ENCODE results near the gene SMYD3. TPM values are rescaled to one million over a fixed set of nuclear protein-coding genes. Genes with fewer than 3 reads are reported as not detected.

Gene SMYD3
- total and polyA plus RNA-seq, 2 of the 13 experiments (the other 11 are each of a cell fraction or from before 2014, with no cell fraction given), result 27.7 to 35.8 TPM

DNA sequence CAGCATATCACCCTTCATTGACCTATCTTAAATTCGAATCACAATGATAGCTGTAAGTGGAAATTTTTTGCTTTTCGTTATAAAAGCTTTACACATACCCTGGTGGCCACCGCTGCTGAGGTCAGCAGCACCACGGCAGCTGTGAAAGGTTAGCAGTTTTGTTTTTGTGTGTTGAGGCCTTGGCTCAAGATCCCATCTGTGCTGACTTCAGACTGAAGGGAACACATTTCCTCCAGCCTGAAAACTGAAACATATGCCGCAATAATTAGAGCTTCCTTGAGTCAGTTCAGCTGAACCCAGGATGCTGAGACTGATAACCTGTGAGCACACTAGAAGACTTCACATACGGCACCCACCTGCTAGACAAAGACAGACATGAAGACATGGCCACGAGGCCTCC, 103.0 kb downstream of the SMYD3 start:
- TF ChIP-seq ELF1 (CRISPR knock-in tag; IDR thresholded peaks at IDR 0.05) (no peak), MTF1 (CRISPR knock-in tag; IDR thresholded peaks at IDR 0.05) (no peak), ATRX (CRISPR knock-in tag; IDR thresholded peaks at IDR 0.05; ENCODE audit: borderline replicate concordance) (no peak), RFXAP (CRISPR knock-in tag; IDR thresholded peaks at IDR 0.05; ENCODE audit: borderline replicate concordance) (no peak), MIER3 (CRISPR knock-in tag; IDR thresholded peaks at IDR 0.05; ENCODE audit: borderline replicate concordance) (no peak)
- TF ChIP-seq, protein P1, sequence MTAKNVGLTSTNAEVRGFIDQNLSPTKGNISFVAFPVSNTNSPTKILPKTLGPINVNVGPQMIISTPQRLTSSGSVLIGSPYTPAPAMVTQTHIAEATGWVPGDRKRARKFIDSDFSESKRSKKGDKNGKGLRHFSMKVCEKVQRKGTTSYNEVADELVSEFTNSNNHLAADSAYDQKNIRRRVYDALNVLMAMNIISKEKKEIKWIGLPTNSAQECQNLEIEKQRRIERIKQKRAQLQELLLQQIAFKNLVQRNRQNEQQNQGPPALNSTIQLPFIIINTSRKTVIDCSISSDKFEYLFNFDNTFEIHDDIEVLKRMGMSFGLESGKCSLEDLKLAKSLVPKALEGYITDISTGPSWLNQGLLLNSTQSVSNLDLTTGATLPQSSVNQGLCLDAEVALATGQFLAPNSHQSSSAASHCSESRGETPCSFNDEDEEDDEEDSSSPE (CRISPR knock-in tag; IDR thresholded peaks at IDR 0.05), result no peak
- Histone ChIP-seq H3K79me2 (ENCODE audit: insufficient read depth, low read length) (no peaks in the 10 kb centered on the region), H3K36me3 (replicated peaks in 1 of 2; ENCODE audit: control insufficient read depth in 1 of 2, insufficient read depth in 2 of 2, low read length in 2 of 2) (no peaks in the 10 kb centered on the region), H4K20me1 (ENCODE audit: insufficient read depth, low read length) (no peaks in the 10 kb centered on the region), H3K27ac (ENCODE audit: extremely low read length, insufficient read depth, low read length) (no peak overlapping the region), H2AFZ (ENCODE audit: low read length) (no peak overlapping the region), H3K27me3 (ENCODE audit: control insufficient read depth in 1 of 2, insufficient read depth in 2 of 2, low read length in 2 of 2) (no peaks in the 10 kb centered on the region), H3K4me1 (ENCODE audit: insufficient read depth, low read length) (no peaks in the 10 kb centered on the region), H3K9me3 (ENCODE audit: low read length) (no peaks in the 10 kb centered on the region), H3K4me2 (ENCODE audit: low read depth, low read length) (no peak overlapping the region), H3K9ac (ENCODE audit: insufficient read depth, low read depth, low read length) (no peak overlapping the region), H3K4me3 (replicated peaks in 1 of 3; ENCODE audit: insufficient read depth in 1 of 3, low read depth in 2 of 3, low read length in 3 of 3) (no peak overlapping the region)
- no peak for ATAC-seq
- no peak for FAIRE-seq
- ChIA-PET CTCF (ENCODE audit: low intra/inter-chr PET ratio, low total read pairs) (no interaction called here), POLR2A (no interaction called here)
- intact Hi-C loops (cut with micrococcal nuclease; ENCODE audit: unreplicated experiment) (no loop called here), in situ Hi-C loops (cut with HindIII; ENCODE audit: extremely low pct_ligation_motif_present, low pct_unique_long_range_greater_than_20kb) (no loop called here)
- BruUV-seq (replicated peaks), result no TSS peak
- DNase-seq (ENCODE audit: low spot score), result no peak
- WGBS (ENCODE audit: low lambda C conversion rate), result 92% methylated on average over 7 of the region's 7 CpGs

DNA sequence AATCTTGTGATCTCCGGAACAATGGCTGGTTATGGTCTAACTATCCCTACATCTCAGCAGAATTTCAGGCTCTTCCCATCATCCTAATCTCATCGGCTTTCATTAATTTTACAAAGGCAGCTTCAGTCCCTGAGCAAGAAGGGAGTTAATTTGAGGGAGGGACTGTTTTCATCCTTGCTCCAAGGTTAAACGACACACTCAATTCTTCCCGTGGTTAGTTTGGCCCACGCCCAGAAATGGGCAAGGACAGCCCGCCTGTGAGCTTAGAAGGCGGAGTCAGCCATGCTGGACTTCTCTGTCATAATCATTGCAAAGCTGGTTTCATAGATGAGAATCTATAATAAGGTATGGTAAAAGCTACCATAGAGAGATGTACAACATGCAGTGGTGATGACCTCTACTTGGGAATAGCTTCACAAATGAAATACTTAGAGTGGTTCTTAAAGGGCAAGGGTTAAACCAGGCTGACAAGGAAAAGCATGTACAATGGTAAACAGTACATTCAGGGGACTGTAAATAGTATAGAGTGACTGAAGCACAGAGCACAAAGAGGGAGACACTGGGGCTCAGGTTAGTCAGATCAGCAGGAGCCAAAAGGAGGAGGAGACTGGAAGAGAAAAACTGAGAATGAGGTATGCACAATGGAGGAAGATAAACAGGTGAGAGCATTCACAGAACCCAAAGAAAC, 108.8 kb downstream of the SMYD3 start:
- ATAC-seq (peak; percentile 92), FAIRE-seq (peak; percentile 28), DNase-seq (ENCODE audit: low spot score) (peak; percentile 13)
- Histone ChIP-seq H3K27me3 (ENCODE audit: control insufficient read depth in 1 of 2, insufficient read depth in 2 of 2, low read length in 2 of 2) (no peaks in the 10 kb centered on the region), H3K79me2 (ENCODE audit: insufficient read depth, low read length) (no peaks in the 10 kb centered on the region), H3K4me1 (ENCODE audit: insufficient read depth, low read length) (peaks cover 12% of the 10 kb centered on the region), H3K36me3 (replicated peaks in 1 of 2; ENCODE audit: control insufficient read depth in 1 of 2, insufficient read depth in 2 of 2, low read length in 2 of 2) (no peaks in the 10 kb centered on the region), H3K9ac (ENCODE audit: insufficient read depth, low read depth, low read length) (no peak overlapping the region), H3K9me3 (ENCODE audit: low read length) (no peaks in the 10 kb centered on the region), H3K4me3 (replicated peaks in 1 of 3; ENCODE audit: insufficient read depth in 1 of 3, low read depth in 2 of 3, low read length in 3 of 3) (no peak overlapping the region), H2AFZ (ENCODE audit: low read length) (no peak overlapping the region), H3K4me2 (ENCODE audit: low read depth, low read length) (no peak overlapping the region), H3K27ac (ENCODE audit: extremely low read length, insufficient read depth, low read length) (no peak overlapping the region), H4K20me1 (ENCODE audit: insufficient read depth, low read length) (no peaks in the 10 kb centered on the region)
- POLR2A ChIA-PET, result no interaction called here
- in situ Hi-C loops (cut with HindIII; ENCODE audit: extremely low pct_ligation_motif_present, low pct_unique_long_range_greater_than_20kb) (no loop called here), intact Hi-C loops (cut with micrococcal nuclease; ENCODE audit: unreplicated experiment) (no loop called here)
- CTCF ChIA-PET (ENCODE audit: low intra/inter-chr PET ratio, low total read pairs), result no interaction called here
- no TSS peak for BruUV-seq (replicated peaks)
- 69% methylated on average over 7 of the region's 7 CpGs for WGBS (ENCODE audit: low lambda C conversion rate)
- TF ChIP-seq ZNF75D (CRISPR knock-in tag; IDR thresholded peaks at IDR 0.05; ENCODE audit: borderline replicate concordance) (no peak), SMAD9 (CRISPR knock-in tag; IDR thresholded peaks at IDR 0.05) (no peak), SOX5 (CRISPR knock-in tag; IDR thresholded peaks at IDR 0.05; ENCODE audit: borderline replicate concordance) (0 out of 2 replicates have a peak, but pooled peaks have one; percentile 18), FOXP1 (IDR thresholded peaks at IDR 0.05) (no peak), FOXP1 (CRISPR knock-in tag; IDR thresholded peaks at IDR 0.05) (peak; percentile 65), NR2F6 (IDR thresholded peaks at IDR 0.05) (peak; percentile 49; the same call in 1 of the 2 replicates), NR2F6 (CRISPR knock-in tag; IDR thresholded peaks at IDR 0.05) (peak; percentile 51; the same call in 1 of the 2 replicates), PTBP1 (IDR thresholded peaks at IDR 0.05; ENCODE audit: low read depth, low read length, poor library complexity, severe bottlenecking) (no peak), ZNF180 (CRISPR knock-in tag; IDR thresholded peaks at IDR 0.05; ENCODE audit: borderline replicate concordance, low read depth) (no peak), ZNF7 (CRISPR knock-in tag; IDR thresholded peaks at IDR 0.05) (no peak)
- TF ChIP-seq, protein P2, sequence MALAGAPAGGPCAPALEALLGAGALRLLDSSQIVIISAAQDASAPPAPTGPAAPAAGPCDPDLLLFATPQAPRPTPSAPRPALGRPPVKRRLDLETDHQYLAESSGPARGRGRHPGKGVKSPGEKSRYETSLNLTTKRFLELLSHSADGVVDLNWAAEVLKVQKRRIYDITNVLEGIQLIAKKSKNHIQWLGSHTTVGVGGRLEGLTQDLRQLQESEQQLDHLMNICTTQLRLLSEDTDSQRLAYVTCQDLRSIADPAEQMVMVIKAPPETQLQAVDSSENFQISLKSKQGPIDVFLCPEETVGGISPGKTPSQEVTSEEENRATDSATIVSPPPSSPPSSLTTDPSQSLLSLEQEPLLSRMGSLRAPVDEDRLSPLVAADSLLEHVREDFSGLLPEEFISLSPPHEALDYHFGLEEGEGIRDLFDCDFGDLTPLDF (CRISPR knock-in tag; IDR thresholded peaks at IDR 0.05), result no peak
- TF ChIP-seq, protein P3, sequence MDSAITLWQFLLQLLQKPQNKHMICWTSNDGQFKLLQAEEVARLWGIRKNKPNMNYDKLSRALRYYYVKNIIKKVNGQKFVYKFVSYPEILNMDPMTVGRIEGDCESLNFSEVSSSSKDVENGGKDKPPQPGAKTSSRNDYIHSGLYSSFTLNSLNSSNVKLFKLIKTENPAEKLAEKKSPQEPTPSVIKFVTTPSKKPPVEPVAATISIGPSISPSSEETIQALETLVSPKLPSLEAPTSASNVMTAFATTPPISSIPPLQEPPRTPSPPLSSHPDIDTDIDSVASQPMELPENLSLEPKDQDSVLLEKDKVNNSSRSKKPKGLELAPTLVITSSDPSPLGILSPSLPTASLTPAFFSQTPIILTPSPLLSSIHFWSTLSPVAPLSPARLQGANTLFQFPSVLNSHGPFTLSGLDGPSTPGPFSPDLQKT (CRISPR knock-in tag; IDR thresholded peaks at IDR 0.05; ENCODE audit: borderline replicate concordance), result no peak
